ENCODE results near the gene MDH2.

DNA sequence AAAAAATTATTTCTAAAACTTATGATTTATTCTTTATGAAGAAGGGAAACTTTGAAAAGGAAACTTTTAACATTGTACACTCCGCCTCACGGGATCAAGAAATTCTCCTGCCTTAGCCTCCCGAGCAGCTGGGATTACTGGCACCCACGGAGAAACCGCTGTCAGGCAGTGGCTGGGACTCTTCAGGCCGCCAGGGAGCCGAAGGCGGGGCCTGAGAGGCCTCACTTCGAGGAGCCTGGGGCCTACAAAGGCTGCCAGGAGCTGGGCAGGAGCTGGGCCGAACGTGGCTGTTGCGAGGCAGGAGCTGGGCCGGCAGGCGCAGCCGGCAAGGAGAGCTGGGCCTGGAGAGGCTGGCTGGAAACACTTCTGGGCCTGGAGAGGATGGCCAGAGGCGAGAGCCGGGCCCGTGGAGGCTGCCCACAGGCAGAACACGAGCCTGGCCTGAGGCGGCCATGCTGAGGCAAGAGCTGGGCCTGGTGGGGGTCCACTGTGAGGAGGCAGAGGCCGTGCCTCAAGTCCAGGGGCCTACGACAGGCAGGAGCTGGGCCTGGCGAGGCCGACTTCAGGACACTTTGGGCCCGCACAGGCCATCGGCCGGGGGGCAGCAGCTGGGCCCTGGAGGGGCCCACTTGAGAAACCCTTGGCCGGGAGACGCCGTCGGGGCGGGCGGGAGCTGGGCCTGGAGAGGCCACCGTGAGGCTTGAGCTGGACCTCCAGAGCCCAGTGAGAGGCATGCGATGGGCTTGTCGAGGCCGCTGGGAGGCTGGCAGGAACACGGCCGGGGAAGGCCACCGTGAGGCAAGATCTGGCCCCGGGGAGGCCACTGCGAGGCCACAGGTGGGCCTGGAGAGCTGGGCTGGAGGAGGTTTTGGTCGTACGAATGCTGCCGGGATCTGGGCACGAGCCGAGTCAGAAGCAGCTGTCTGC lies 23.7 kb downstream of the MDH2 start:
- TF ChIP-seq GATA2 (IDR thresholded peaks at IDR 0.05; ENCODE audit: low read depth, low read length) (no peak), GATA3 (IDR thresholded peaks at IDR 0.05; ENCODE audit: low read depth, low read length) (no peak)
